H9 (cell line): ENCODE data around the gene MIOS. TPM values are rescaled to one million over a fixed set of nuclear protein-coding genes. Genes with fewer than 3 reads are reported as not detected.

Experiments
- DNase-seq: peaks from one replicate; pipeline ENCODE4 v3.0.0-alpha.2; 2017
- H2AFZ ChIP-seq: one replicate; pipeline ENCODE4 v1.6.1; 2013; ENCODE audit warnings: mild to moderate bottlenecking, low read length, control low read depth, moderate library complexity
- H2AK5ac ChIP-seq: 2 replicates; pipeline ENCODE4 v1.6.1; 2013; ENCODE audit warnings: low read length, control low read depth, mixed read lengths; ENCODE audit not compliant: insufficient read length
- H2BK120ac ChIP-seq: one replicate; pipeline ENCODE4 v1.6.1; 2013; ENCODE audit warnings: low read depth, mild to moderate bottlenecking, low read length, control low read depth, inconsistent platforms; ENCODE audit not compliant: poor library complexity, severe bottlenecking
- H2BK12ac ChIP-seq: 2 replicates; pipeline ENCODE4 v1.6.1; 2013; ENCODE audit warnings: low read length, control low read depth, mixed read lengths, low read depth; ENCODE audit not compliant: insufficient read length
- H2BK15ac ChIP-seq: 2 replicates; pipeline ENCODE4 v1.6.1; 2013; ENCODE audit warnings: low read depth, low read length, control low read depth
- H2BK20ac ChIP-seq: one replicate; pipeline ENCODE4 v1.6.1; 2013; ENCODE audit warnings: low read depth, mild to moderate bottlenecking, low read length, control low read depth, inconsistent platforms; ENCODE audit not compliant: poor library complexity, severe bottlenecking
- H2BK5ac ChIP-seq: 2 replicates; pipeline ENCODE4 v1.6.1; 2013; ENCODE audit warnings: low read length, control low read depth, mixed read lengths; ENCODE audit not compliant: insufficient read length
- H3K14ac ChIP-seq: 2 replicates; pipeline ENCODE4 v1.6.1; 2013; ENCODE audit warnings: low read length, control low read depth; ENCODE audit not compliant: insufficient read depth
- H3K18ac ChIP-seq: 2 replicates; pipeline ENCODE4 v1.6.1; 2013; ENCODE audit warnings: low read depth, mild to moderate bottlenecking, mixed read lengths, low read length, control low read depth; ENCODE audit not compliant: insufficient read length
- H3K23ac ChIP-seq: 2 replicates; pipeline ENCODE4 v1.6.1; 2013; ENCODE audit warnings: low read length, control low read depth, mixed read lengths, low read depth; ENCODE audit not compliant: insufficient read length
- H3K23me2 ChIP-seq: 2 replicates; pipeline ENCODE4 v1.6.1; 2013; ENCODE audit warnings: low read depth, mild to moderate bottlenecking, mixed read lengths, low read length, control low read depth; ENCODE audit not compliant: insufficient read length, poor library complexity, severe bottlenecking
- H3K27ac ChIP-seq: 2 replicates; pipeline ENCODE4 v1.5.1; 2013; ENCODE audit warnings: low read length, control low read depth, mixed read lengths, low read depth; ENCODE audit not compliant: insufficient read length
- H3K27me3 ChIP-seq: 2 replicates; pipeline ENCODE4 v1.6.1; 2013; ENCODE audit warnings: low read length, control low read depth, inconsistent platforms; ENCODE audit not compliant: insufficient read depth
- H3K4ac ChIP-seq: 2 replicates; pipeline ENCODE4 v1.6.1; 2013; ENCODE audit warnings: low read depth, mild to moderate bottlenecking, control low read depth, inconsistent platforms, low read length, moderate library complexity
- H3K4me1 ChIP-seq: 2 replicates; pipeline ENCODE4 v1.6.1; 2013; ENCODE audit warnings: low read length, control low read depth, inconsistent platforms; ENCODE audit not compliant: insufficient read depth
- H3K4me2 ChIP-seq: 2 replicates; pipeline ENCODE4 v1.6.1; 2013; ENCODE audit warnings: low read length, control low read depth, mixed read lengths; ENCODE audit not compliant: insufficient read length, insufficient read depth
- H3K56ac ChIP-seq: 2 replicates; pipeline ENCODE4 v1.6.1; 2013; ENCODE audit warnings: low read depth, mild to moderate bottlenecking, mixed read lengths, low read length, control low read depth; ENCODE audit not compliant: insufficient read length
- H3K79me1 ChIP-seq: 2 replicates; pipeline ENCODE4 v1.6.1; 2013; ENCODE audit warnings: low read depth, mild to moderate bottlenecking, moderate library complexity, low read length, control low read depth, inconsistent platforms; ENCODE audit not compliant: insufficient read depth, poor library complexity, severe bottlenecking
- H3K79me2 ChIP-seq: 2 replicates; pipeline ENCODE4 v1.6.1; 2013; ENCODE audit warnings: low read length, control low read depth, inconsistent platforms; ENCODE audit not compliant: insufficient read depth
- H3K9ac ChIP-seq: 2 replicates; pipeline ENCODE4 v1.6.1; 2013; ENCODE audit warnings: low read length, control low read depth, mixed read lengths; ENCODE audit not compliant: insufficient read length; ENCODE audit errors: extremely low read depth
- H3K9me3 ChIP-seq: one replicate; pipeline ENCODE4 v1.6.1; 2013; ENCODE audit warnings: low read depth, low read length, inconsistent platforms; ENCODE audit not compliant: control insufficient read depth
- H3T11ph ChIP-seq: one replicate; pipeline ENCODE4 v1.6.1; 2013; ENCODE audit warnings: mild to moderate bottlenecking, low read length, control low read depth, inconsistent platforms
- H4K20me1 ChIP-seq: one replicate; pipeline ENCODE4 v1.6.1; 2013; ENCODE audit not compliant: control insufficient read depth, insufficient read length, insufficient read depth
- H4K5ac ChIP-seq: 2 replicates; pipeline ENCODE4 v1.6.1; 2013; ENCODE audit warnings: low read depth, mild to moderate bottlenecking, mixed read lengths, low read length, control low read depth; ENCODE audit not compliant: insufficient read length
- H4K8ac ChIP-seq: replicated peaks from 2 replicates; pipeline ENCODE4 v1.6.1; 2013; ENCODE audit warnings: low read length, control low read depth, mixed read lengths, low read depth; ENCODE audit not compliant: insufficient read length
- H4K91ac ChIP-seq: 2 replicates; pipeline ENCODE4 v1.6.1; 2013; ENCODE audit warnings: low read depth, mild to moderate bottlenecking, moderate library complexity, mixed read lengths, low read length, control low read depth; ENCODE audit not compliant: insufficient read length
- H3K27ac Mint-ChIP-seq, 3 experiments: 2 replicates in 2 of 3; 3 replicates in 1 of 3; pipeline ENCODE4 v1.8.0; 2020 to 2021; ENCODE audit warnings: mixed read lengths in 3 of 3, mild to moderate bottlenecking in 1 of 3, moderate library complexity in 1 of 3
- H3K27me3 Mint-ChIP-seq: 2 replicates; pipeline ENCODE4 v1.8.0; 2021; ENCODE audit warnings: low read depth, mild to moderate bottlenecking, moderate library complexity, mixed read lengths
- H3K36me3 Mint-ChIP-seq, 3 experiments: 2 replicates in 2 of 3; 3 replicates in 1 of 3; pipeline ENCODE4 v1.8.0; 2020 to 2021; ENCODE audit warnings: low read depth in 3 of 3, mixed read lengths in 3 of 3; ENCODE audit not compliant: insufficient read depth in 1 of 3
- H3K4me1 Mint-ChIP-seq, 2 experiments: 2 replicates each; pipeline ENCODE4 v1.8.0; 2020; ENCODE audit warnings: mixed read lengths in 2 of 2
- H3K4me3 Mint-ChIP-seq, 2 experiments: 2 replicates in 1 of 2; 3 replicates in 1 of 2; pipeline ENCODE4 v1.8.0; 2020 to 2021; ENCODE audit warnings: mild to moderate bottlenecking in 2 of 2, mixed read lengths in 2 of 2, moderate library complexity in 1 of 2
- H3K9me3 Mint-ChIP-seq, 2 experiments: 2 replicates in 1 of 2; 3 replicates in 1 of 2; pipeline ENCODE4 v1.8.0; 2020; ENCODE audit warnings: mild to moderate bottlenecking in 2 of 2, mixed read lengths in 2 of 2, moderate library complexity in 1 of 2
- WGBS: extraction: QIAGEN DNeasy Blood & Tissue Kit; methylation state at CpG from one replicate; pipeline ENCODE4 v1.1.7; 2013; ENCODE audit warnings: missing lambda C conversion rate, low lambda C conversion rate, mixed read lengths; ENCODE audit not compliant: insufficient read length; ENCODE audit errors: extremely low coverage; 5-methylcytosine and 5-hydroxymethylcytosine counted together
- total RNA-seq: library from RNA; stranded (reverse); gene quantifications from 2 replicates; pipeline ENCODE4 v1.2.1, GENCODE V29; 2021
- TF ChIP-seq, protein P1 (sequence below): fragments of 200-600 bp; sonication (generic); conservative IDR thresholded peaks from 3 replicates; pipeline ENCODE4 v1.8.0; 2021; ENCODE audit warnings: antibody characterized with exemption, mild to moderate bottlenecking

Gene MIOS
- total RNA-seq, 1 experiment from 2014 or later = 46.4 TPM

DNA sequence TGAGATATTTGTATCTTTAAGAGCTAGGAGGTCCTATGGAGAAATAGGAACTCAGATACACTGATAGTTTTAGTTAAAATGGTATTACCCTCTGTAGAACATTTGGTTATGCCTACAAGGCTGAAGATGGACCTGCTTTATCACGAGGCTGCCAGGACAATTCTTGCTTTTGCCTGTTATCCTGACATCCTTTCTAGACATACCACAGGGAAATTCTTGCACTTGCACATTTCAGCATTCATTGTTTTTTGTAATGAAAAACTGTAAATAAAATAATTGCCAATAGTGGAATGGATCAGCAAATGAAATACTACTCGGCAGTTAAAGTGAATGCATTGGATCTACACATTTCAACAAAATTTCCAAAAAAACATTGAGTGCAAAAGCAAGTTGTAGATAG is 40.7 kb upstream of the MIOS start:
- Histone ChIP-seq H3K14ac (no peak overlapping the region), H3K9ac (no peak overlapping the region), H2AK5ac (no peak overlapping the region), H2AFZ (no peak overlapping the region), H2BK120ac (no peak overlapping the region), H3K18ac (no peak overlapping the region), H3K9me3 (no peaks in the 10 kb centered on the region), H4K20me1 (no peaks in the 10 kb centered on the region), H3K23ac (no peak overlapping the region), H2BK15ac (no peak overlapping the region), H4K5ac (no peak overlapping the region), H3K79me2 (no peaks in the 10 kb centered on the region), H2BK12ac (no peak overlapping the region), H2BK20ac (no peak overlapping the region), H3K79me1 (no peaks in the 10 kb centered on the region), H3K27ac (no peak overlapping the region), H3K4me2 (no peak overlapping the region), H3K4me1 (no peaks in the 10 kb centered on the region), H3K23me2 (no peaks in the 10 kb centered on the region), H2BK5ac (no peak overlapping the region), H3T11ph (no peak overlapping the region), H4K91ac (no peak overlapping the region), H4K8ac (no peak overlapping the region), H3K27me3 (no peaks in the 10 kb centered on the region), H3K4ac (no peak overlapping the region), H3K56ac (no peak overlapping the region)
- H3K4me1 Mint-ChIP-seq = no peaks in the 10 kb centered on the region
- H3K4me3 Mint-ChIP-seq = no peak overlapping the region
- TF ChIP-seq, protein P1, sequence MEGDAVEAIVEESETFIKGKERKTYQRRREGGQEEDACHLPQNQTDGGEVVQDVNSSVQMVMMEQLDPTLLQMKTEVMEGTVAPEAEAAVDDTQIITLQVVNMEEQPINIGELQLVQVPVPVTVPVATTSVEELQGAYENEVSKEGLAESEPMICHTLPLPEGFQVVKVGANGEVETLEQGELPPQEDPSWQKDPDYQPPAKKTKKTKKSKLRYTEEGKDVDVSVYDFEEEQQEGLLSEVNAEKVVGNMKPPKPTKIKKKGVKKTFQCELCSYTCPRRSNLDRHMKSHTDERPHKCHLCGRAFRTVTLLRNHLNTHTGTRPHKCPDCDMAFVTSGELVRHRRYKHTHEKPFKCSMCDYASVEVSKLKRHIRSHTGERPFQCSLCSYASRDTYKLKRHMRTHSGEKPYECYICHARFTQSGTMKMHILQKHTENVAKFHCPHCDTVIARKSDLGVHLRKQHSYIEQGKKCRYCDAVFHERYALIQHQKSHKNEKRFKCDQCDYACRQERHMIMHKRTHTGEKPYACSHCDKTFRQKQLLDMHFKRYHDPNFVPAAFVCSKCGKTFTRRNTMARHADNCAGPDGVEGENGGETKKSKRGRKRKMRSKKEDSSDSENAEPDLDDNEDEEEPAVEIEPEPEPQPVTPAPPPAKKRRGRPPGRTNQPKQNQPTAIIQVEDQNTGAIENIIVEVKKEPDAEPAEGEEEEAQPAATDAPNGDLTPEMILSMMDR = no peak
- WGBS = no CpG with 5 or more reads among the region's 2 CpGs
- H3K9me3 Mint-ChIP-seq = no peaks in the 10 kb centered on the region
- H3K27me3 Mint-ChIP-seq = no peaks in the 10 kb centered on the region
- no peak for DNase-seq
- no peaks in the 10 kb centered on the region; a peak in 1 of 7 replicates for H3K36me3 Mint-ChIP-seq
- H3K27ac Mint-ChIP-seq = no peak overlapping the region
